ENCODE results near the gene MEIOSIN.

The MEIOSIN gene

DNA sequence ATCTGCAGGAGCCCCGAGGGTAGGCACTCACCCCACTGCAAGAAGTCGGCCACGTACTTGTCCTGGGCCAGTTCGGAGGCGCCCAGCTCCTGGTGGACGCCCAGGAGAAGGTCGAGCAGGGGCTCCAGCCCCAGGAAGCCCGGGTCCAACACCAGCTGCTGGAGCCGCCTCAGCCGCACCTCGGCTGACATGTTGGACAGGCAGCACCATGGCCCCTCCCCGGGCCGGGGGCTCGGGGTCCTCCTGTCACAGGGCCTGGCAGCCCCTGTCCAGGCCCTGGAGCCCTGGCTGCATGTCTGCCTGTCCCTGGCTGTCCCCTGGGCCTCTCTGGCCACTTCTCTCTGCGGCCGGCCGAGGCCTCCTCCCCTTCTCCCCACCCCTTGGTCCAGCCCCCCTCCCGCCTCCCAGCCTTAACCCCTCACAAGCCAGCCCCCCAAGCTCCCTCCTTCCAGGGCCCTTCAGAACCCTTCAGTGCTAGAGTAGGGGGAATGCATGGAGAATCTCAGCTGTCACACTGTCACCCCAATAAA, 49.0 kb downstream of the MEIOSIN start, which contains the start of gene DMPK:
DMPK (minus strand) TSS at position 329 of the 530 bp plus-strand sequence; CDS start at position 191, 138 bp downstream.
- no peak for FAIRE-seq
- TF ChIP-seq, protein P1, sequence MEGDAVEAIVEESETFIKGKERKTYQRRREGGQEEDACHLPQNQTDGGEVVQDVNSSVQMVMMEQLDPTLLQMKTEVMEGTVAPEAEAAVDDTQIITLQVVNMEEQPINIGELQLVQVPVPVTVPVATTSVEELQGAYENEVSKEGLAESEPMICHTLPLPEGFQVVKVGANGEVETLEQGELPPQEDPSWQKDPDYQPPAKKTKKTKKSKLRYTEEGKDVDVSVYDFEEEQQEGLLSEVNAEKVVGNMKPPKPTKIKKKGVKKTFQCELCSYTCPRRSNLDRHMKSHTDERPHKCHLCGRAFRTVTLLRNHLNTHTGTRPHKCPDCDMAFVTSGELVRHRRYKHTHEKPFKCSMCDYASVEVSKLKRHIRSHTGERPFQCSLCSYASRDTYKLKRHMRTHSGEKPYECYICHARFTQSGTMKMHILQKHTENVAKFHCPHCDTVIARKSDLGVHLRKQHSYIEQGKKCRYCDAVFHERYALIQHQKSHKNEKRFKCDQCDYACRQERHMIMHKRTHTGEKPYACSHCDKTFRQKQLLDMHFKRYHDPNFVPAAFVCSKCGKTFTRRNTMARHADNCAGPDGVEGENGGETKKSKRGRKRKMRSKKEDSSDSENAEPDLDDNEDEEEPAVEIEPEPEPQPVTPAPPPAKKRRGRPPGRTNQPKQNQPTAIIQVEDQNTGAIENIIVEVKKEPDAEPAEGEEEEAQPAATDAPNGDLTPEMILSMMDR (IDR thresholded peaks at IDR 0.05; ENCODE audit: insufficient read depth, missing control alignments) = no peak
- no peak for DNase-seq (ENCODE audit: insufficient read length, low spot score)

DNA sequence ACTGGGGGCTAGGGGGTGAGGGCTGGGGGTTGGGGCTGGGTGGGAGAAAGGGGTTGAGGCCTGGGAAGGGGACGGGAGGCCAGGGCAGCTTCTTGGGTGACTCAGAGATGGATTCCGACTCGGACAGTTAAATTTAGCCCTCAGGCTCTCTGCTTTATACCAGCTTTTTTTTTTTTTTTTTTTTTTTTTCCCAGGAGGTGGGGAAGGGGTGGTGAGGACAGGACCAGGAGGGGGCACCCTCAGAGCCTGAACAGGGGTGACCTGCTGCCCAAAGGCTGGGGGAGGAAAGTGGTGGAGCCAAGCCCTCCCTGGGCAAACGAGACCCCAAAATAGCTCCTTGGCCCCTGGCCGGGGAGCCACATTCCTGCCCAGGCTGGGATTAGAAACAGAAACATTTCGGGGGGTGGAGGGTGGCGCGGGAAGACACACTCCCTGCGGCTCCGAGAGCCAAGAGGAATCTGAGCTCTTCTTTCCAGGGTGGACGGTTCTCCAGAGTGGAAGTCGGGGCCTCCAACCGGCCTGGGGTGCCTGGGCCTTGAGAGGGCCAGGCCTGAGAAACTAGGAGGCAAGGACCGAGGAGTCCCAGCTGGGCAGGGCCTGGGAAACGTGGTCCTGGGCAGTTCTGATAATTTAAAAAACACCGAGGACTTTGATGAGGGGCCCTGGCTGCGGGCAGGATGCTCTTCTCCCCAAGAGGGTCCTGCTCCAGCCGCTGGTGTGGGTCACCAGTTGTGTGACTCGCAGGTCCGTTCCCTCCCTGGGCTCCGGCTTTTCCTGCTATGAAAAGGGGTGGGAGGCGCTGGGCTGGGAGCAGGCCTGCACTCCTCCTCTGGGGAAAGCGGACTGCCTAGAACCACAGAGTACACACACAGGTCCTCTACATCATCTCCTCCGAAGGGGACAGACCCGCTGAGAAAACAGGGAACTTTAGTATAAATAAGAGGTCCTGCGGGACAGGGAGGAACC, 49.9 kb downstream of the MEIOSIN start:
- FAIRE-seq (no peak), DNase-seq (ENCODE audit: insufficient read length, low spot score) (no peak)

DNA sequence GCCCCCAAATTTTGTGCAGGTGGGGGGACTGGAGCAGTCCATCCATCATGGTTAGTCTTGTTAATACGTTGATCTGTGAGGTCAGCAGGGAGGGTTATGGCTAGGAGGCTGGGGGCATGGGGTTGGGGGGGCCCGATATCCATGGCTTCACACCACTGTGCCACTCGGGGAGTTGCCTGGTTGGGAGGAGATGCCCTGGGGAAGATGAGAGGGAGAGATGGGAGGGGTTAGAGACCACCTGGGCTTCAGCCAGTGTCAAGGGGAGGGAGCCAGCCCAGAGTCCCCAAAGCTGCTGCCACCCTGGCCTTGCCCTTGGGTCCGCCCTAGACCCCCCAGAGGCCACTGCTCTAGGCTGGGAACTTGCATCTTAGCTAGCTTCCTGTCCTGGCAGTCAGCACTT, 50.9 kb downstream of the MEIOSIN start:
- TF ChIP-seq, protein P1 (IDR thresholded peaks at IDR 0.05; ENCODE audit: insufficient read depth, missing control alignments) = no peak
- FAIRE-seq (no peak), DNase-seq (ENCODE audit: insufficient read length, low spot score) (no peak)

More for the DNA sequence above, 49.9 kb downstream of the MEIOSIN start:
- TF ChIP-seq, protein P1 (IDR thresholded peaks at IDR 0.05; ENCODE audit: insufficient read depth, missing control alignments) = no peak

DNA sequence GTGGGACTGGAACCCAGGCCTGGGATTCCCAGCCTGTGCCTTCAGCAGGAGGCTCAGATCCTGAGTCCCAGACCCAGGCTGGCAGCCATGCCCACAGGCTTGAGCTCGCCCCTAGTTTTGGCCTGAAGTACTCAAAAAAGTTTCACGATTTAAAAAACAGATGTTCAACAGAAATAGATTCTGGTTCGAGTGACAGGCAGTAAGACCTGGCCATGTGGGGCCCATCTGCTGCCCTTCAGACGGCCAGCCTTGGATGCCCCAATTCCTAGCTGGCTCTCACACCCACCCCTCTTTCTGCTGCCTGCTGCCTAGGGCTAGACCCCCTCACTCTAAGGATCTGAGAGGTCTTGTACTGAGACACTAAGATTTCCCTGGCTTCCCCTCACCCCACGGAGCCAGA, 51.9 kb downstream of the MEIOSIN start:
- FAIRE-seq (no peak), DNase-seq (ENCODE audit: insufficient read length, low spot score) (no peak)
- TF ChIP-seq, protein P1 (IDR thresholded peaks at IDR 0.05; ENCODE audit: insufficient read depth, missing control alignments) = no peak

DNA sequence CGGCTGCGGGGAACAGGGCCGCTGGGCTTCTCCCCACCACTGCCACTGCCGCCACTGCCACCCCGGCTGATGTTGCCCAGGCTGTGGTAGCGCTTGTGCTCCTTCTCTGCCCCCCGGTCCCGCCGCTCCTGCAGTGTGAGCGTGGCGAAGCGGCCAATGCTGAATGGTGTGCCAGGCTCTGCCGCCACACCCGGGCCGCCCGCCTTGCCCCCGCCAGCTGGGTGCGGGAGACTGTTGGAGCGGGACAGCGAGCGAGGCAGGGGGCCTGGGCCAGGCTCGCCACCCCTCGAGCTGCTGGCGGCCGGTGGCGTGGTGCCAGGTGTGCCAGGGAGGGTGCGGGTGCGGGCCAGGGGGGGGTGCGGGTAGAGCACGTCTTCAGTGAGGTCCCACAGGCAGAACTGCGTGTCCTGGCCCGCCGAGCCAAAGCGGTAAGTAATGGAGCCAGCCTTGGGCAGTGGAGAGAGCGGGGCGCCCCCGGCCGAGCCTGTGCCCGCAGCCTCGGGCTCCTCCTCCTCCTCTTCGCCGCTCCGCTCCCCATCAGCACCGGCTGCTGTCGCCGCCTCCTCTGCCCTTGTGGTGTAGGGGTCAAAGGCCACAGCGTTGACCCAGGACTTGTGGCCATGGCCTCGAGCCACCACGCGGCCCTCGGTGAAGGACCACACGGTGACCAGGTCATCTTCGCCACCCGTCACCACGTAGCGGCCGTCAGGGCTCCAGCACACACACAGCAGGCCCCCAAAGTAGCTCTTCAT, 52.7 kb downstream of the MEIOSIN start:
- FAIRE-seq = no peak
- DNase-seq (ENCODE audit: insufficient read length, low spot score) = no peak
- TF ChIP-seq, protein P1 (IDR thresholded peaks at IDR 0.05; ENCODE audit: insufficient read depth, missing control alignments) = no peak

DNA sequence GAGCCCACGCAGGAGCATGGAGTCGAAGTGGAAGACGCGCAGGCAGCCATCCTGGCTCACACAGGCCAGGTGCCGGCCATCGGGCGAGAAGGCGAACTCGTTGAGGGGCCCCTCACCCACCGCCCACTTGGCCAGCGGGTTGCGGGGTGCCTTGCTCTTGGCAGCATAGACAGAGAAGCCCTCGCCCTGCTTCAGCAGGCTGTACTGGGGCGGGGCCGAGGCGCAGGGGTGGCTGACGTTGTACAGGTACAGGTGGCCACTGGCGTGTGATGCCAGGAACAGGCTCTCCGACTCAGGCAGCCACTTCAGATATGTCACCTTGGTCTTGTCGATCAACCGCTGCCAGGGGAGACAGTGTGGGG, 53.3 kb downstream of the MEIOSIN start:
- DNase-seq (ENCODE audit: insufficient read length, low spot score) = no peak
- TF ChIP-seq, protein P1 (IDR thresholded peaks at IDR 0.05; ENCODE audit: insufficient read depth, missing control alignments) = no peak
- no peak for FAIRE-seq

Data from D721Med (cell line).